ENCODE data around the gene EML1.

EML1 gene

DNA sequence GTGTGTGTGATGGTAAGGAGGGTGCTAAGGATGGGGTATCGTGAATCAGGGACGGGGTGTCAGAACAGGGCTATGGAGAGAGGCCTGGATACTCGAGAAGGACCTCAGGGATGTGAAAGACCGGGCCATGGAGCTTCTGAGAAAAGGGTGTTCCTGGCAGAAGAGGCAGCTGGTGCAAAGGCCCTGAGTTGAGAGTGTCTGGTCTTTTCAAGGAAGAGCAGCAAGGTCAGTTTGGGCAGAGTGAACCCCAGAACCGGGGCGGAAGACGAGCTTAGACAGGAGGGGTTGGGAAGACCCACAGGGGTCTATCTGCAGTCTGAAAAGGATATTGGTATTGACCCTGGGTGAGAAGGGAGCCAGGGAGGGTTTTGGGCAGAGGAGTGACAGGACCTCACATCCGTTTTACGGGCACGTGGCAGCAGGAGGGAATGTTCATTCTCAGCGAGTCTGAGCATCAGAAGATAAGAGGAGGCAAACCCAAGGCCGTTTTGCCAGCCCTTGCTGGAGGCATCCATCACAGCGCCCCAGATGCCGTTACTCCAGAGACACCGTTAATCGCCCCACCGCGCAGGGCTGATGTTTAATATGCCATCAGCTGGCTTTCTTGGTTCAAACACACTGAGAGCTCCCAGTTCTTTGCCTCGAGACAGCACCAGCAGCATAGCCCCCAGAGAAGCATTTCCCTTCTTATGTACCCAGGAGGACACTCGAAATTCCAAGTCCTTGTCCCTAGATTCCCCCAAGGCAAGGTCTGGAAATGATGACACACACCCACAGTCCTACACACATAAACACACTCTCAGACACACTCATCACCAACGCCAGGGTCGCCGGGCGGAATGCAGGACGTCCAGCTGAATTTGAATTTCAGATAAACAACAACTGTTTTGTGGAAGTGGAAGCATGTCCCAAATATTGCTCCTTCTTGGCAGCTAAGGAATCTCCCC lies 41.4 kb upstream of the EML1 start:
- Histone ChIP-seq H3K4me3 (ENCODE audit: low read depth, low read length) (no peak overlapping the region), H3K36me3 (no peaks in the 10 kb centered on the region), H3K9me3 (no peaks in the 10 kb centered on the region), H3K27me3 (no peaks in the 10 kb centered on the region), H3K4me1 (peaks cover 8% of the 10 kb centered on the region; the same call in 1 of the 2 replicates)
- TF ChIP-seq, protein P1, sequence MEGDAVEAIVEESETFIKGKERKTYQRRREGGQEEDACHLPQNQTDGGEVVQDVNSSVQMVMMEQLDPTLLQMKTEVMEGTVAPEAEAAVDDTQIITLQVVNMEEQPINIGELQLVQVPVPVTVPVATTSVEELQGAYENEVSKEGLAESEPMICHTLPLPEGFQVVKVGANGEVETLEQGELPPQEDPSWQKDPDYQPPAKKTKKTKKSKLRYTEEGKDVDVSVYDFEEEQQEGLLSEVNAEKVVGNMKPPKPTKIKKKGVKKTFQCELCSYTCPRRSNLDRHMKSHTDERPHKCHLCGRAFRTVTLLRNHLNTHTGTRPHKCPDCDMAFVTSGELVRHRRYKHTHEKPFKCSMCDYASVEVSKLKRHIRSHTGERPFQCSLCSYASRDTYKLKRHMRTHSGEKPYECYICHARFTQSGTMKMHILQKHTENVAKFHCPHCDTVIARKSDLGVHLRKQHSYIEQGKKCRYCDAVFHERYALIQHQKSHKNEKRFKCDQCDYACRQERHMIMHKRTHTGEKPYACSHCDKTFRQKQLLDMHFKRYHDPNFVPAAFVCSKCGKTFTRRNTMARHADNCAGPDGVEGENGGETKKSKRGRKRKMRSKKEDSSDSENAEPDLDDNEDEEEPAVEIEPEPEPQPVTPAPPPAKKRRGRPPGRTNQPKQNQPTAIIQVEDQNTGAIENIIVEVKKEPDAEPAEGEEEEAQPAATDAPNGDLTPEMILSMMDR (IDR thresholded peaks at IDR 0.05; ENCODE audit: low read depth, low read length) = no peak
- DNase-seq = peak; percentile 33

DNA sequence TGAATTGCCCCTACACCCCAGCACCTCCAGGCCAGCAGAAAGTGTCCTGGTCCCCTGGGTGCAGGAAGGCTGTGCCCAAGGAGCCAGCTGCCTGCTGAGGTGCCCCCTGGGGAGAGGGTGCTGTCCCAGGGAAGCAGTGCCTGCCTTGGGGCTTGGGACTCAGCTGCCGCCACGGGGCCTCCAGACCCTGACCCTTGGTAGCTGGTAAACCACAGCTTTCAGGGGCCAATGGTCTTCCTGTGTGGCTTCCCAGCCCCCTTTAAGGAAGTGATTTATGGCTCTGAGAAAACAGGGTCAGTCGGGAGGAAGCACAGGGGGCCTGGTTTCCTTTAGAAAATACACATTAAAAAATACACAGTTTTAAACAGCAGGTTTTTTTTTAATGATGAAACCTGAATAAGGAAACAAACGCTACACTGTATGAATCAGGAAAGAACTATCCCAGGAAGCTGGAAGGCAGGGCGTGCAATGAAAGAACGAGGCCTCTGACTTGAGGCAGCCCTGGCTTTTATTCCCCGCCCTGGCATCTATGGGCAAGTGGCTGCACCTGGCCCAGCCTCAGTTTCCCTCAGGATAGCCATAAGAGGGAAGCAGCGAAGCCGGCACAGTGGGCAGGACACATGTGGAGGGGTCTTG lies 40.6 kb upstream of the EML1 start:
- Histone ChIP-seq H3K9me3 (no peaks in the 10 kb centered on the region), H3K4me1 (peaks cover 8% of the 10 kb centered on the region; the same call in 1 of the 2 replicates), H3K27me3 (no peaks in the 10 kb centered on the region), H3K36me3 (no peaks in the 10 kb centered on the region), H3K4me3 (ENCODE audit: low read depth, low read length) (no peak overlapping the region)
- no peak for DNase-seq
- TF ChIP-seq, protein P1 (IDR thresholded peaks at IDR 0.05; ENCODE audit: low read depth, low read length) = no peak

DNA sequence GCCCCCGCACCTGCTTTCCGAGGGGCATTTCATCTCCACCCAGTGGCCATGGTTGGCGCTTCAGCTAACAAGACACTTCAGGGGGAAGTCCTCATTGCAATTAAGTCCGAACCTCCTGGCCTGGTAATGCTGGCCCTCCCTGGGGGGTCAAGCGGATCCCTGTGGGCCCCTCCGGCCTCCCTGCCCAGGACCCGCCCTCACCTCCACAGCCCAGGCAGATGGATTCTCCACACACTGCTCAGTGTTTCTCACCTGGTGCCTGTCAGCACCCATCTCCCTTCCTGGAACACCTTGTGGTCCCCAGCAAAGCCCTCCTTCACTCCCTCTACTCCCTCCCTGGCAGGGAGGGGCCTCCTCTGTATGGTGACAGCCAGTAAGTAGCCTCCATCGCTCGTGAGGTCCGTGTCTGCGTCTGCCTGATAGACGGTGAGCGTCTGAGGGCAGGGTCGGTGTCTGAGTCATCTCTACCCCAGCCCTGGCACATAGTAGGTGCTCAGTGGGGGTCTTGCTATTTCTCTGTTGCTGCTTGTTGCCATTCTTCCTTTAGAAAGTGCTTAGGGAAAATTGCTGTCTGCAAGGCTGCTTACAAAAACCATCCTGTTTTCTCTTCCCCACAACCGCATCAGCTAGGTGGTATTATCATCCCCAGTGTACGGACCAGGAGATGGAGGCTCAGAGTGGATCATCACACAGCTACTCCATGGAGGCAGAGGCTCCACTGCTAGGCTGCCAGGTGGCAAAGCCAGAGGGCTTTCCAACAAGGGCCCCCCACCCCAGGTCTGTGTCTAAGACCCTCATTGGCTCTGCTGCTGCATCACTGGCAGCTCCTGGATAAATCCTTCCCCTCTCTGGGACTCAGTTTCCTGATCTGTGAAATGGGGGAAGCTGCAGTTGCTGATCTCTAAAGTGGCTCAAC lies 39.7 kb upstream of the EML1 start:
- DNase-seq = no peak
- Histone ChIP-seq H3K4me1 (peaks cover 8% of the 10 kb centered on the region; the same call in 1 of the 2 replicates), H3K9me3 (no peaks in the 10 kb centered on the region), H3K27me3 (no peaks in the 10 kb centered on the region), H3K36me3 (no peaks in the 10 kb centered on the region), H3K4me3 (ENCODE audit: low read depth, low read length) (no peak overlapping the region)
- TF ChIP-seq, protein P1 (IDR thresholded peaks at IDR 0.05; ENCODE audit: low read depth, low read length) = no peak

DNA sequence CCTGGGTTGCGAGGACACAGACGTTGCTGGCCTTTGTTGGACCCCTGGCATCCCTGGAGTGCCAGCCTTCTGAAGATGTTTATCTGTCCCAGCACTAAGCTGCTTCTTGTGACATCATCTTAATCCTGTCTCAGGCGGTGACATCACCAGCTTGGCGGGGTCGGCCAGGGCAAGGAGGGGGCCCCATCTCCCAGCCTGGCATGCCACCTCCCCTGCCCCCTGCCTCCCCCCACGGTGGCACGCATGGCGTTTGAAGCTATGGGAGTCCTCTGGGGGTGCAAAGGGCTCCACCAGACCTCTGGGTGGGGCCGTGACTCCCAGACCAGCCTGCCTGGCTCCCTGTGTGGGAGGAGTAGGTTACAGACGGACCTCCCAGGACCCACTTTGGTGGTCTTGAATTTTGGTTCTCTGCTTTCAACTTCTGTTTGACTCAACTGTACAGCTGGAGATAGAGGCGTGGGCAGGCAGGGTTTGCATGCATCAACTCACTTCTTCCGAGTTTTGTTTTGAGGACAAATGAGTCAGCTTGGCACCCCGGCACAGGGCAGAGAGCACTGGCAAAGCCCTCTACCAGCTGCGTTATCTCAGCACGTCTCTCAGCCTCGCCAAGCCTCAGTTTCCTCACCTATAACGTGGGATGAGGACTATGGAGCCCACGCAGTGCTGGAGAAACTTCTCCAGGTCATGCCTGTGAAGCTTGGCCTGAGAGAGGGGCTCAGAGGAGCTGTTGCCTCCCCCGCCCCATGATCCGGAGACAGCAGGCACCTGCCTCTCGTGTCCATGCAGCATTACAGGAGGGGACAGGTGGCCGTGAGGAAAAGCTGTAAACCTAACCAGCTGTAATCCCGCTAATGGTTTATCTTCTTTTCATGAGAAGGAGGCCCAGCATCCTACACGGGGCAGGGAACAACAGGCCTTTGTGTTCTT lies 38.8 kb upstream of the EML1 start:
- DNase-seq = no peak
- H3K4me1 ChIP-seq = peaks cover 8% of the 10 kb centered on the region; the same call in 1 of the 2 replicates
- H3K27me3 ChIP-seq = no peaks in the 10 kb centered on the region
- no peaks in the 10 kb centered on the region for H3K36me3 ChIP-seq
- no peak overlapping the region for H3K4me3 ChIP-seq (ENCODE audit: low read depth, low read length)
- H3K9me3 ChIP-seq = no peaks in the 10 kb centered on the region
- TF ChIP-seq, protein P1 (IDR thresholded peaks at IDR 0.05; ENCODE audit: low read depth, low read length) = no peak

DNA sequence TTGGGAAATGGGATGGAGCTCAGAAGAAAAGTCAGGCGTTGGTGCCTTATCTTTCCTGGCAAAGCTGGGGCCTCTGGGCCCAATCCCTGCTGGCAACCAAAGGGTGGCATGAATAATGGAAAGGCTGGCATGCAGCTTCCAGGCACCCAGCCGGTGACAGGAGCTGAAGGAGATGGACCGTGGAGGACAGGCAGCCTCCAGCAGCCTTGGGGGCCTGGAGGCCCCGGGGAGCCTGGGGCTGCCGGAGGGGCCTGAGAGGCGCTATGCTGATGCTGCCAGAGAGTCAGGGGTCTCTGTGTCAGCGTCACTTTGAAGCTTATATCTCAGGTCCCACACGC lies 38.2 kb upstream of the EML1 start:
- no peaks in the 10 kb centered on the region for H3K9me3 ChIP-seq
- H3K4me3 ChIP-seq (ENCODE audit: low read depth, low read length) = no peak overlapping the region
- H3K27me3 ChIP-seq = no peaks in the 10 kb centered on the region
- TF ChIP-seq, protein P1 (IDR thresholded peaks at IDR 0.05; ENCODE audit: low read depth, low read length) = no peak
- DNase-seq = no peak
- peaks cover 8% of the 10 kb centered on the region; the same call in 1 of the 2 replicates for H3K4me1 ChIP-seq
- H3K36me3 ChIP-seq = no peaks in the 10 kb centered on the region
